NCI-H446 (cell line): ENCODE data around the gene TUT4.

ENCODE experiments used
- DNase-seq, 2 experiments: peaks; one replicate each; lab custom pipeline; 2025; lab: John Stamatoyannopoulos, UW

Gene TUT4

DNA sequence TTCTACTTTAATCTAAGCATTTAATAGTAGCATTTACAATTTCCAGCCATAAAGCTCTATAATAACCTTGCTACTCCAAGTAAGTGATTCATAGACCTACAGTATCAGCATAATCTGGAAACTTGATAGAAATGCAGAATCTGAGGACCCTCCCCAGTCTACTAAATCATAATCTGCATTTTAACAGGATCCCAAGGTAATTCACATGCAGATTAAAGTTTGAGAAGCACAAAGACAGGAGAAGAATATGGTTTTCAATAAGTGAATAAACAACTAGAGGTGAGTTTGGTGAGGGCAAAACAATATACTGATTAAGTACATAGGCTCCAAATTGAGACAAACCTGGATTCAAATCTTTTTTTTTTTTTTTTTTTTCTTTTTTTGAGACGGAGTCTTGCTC, 91.1 kb downstream of the TUT4 start:
- no peak for DNase-seq

DNA sequence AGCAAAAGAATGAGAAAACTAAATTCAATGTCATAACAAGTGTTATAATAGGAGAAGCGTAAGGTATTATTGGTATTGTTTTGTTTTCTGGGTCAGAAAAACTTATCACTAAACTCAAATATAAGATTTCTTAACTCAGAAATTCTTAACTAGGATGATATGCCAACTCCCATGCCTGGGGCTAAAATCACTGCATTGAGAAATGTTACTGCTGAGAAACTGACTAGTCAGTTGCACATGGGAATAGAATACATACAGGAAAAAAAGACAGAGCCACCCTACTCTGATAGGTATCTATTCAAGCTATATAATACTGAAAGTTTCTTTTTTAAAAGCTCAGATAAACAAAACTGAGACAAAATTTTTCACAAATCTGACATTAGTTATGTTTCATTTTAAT, 92.2 kb downstream of the TUT4 start:
- DNase-seq, result no peak

DNA sequence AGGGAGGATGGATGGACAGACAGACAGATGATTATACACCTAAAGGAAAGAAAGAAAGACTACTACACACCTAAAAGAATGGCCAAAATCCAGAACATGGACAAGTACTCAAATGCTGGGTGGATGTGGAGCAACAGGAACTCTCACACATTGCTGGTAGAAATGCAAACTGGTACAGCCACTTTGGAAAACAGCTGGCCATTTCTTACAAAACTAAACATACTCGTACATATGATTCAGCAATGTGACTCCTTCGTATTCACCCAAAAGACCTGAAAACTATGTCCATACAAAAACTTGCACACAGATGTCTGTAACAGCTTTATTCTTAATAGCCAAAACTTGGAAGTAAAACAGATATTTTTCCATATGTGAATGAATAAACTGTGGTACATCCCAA, 97.2 kb downstream of the TUT4 start:
- no peak for DNase-seq

DNA sequence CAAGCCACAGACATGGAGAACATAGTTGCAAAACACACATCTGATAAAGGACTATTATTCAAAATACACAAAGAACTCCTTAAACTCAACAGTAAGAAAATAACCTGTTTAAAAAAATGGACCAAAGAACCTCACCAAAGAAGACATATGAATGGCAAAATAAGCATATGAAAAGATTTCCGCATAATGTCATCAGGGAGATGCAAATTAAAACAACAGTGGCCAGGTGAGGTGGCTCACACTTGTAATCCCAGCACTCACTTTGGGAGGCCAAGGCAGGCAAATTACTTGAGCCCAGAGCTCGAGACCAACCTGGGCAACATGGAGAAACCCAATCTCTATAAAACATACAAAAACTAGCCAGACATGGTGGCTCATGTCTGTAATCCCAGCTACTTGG, 98.1 kb downstream of the TUT4 start:
- no peak for DNase-seq

GRCh38 chr1:52454127-52454526, 98.8 kb downstream of the TUT4 start:
- DNase-seq, result no peak

GRCh38 chr1:52444463-52444862, 108.4 kb downstream of the TUT4 start:
- DNase-seq, result no peak

DNA sequence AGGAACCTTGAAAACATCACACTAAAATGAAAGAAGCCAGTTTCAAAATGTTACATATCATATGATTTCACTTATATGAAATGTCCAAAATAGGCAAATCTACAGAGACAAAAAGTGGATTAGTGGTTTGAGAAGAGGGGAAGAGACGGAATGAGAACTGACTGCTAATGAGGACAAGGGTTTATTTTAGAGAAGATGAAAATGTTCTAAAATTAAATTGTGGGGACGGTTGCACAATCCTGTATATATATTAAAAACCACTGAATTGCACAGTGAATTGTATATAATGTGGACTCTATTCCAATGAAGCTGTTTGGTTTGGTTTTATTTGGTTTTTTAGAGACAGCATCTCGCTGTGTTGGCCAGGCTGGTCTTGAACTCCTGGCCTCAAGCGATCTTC, 112.9 kb downstream of the TUT4 start:
- no peak for DNase-seq

GRCh38 chr1:52436817-52437216, 116.1 kb downstream of the TUT4 start:
- DNase-seq, result no peak

DNA sequence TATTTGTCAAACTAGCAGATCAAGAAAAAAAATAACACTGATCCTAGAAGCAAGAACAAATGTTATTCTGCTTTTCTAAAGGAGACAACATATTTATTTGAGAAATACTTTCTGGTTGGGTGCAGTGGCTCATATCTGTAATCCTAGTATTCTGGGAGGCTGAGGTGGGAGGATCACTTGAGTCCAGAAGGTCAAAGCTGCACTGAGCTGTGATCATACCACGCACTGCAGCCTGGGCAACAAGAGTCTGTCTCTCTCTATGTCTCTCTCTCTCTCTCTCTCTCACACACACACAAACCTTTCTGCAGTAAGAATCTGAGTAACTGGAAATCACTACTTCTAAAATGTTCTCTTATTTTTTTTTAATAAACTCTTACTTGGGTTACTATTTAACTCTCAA, 117.2 kb downstream of the TUT4 start:
- no peak for DNase-seq

GRCh38 chr1:52435211-52435610, 117.7 kb downstream of the TUT4 start:
- no peak for DNase-seq

GRCh38 chr1:52432807-52433206, 120.1 kb downstream of the TUT4 start:
- DNase-seq, result no peak

DNA sequence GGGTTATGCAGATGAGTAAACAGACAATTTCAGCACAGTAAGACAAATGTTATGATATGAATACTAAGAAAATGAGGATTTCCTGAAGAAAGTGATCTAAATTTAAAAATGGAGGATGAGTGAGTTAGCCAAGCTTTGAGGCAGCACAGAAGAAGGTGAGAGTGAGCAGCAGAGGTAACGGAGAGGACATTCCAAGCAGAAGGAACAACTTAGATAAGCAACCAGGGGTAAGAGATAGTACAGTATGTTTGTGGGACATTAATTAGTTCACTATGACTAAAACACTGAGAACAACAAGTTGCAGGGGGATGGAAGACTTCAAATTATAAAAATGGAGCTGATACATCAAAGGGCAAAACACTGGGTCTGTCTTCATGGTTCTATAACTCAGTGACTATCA, 125.7 kb downstream of the TUT4 start:
- DNase-seq, result no peak

GRCh38 chr1:52426371-52426770, 126.5 kb downstream of the TUT4 start:
- no peak for DNase-seq

DNA sequence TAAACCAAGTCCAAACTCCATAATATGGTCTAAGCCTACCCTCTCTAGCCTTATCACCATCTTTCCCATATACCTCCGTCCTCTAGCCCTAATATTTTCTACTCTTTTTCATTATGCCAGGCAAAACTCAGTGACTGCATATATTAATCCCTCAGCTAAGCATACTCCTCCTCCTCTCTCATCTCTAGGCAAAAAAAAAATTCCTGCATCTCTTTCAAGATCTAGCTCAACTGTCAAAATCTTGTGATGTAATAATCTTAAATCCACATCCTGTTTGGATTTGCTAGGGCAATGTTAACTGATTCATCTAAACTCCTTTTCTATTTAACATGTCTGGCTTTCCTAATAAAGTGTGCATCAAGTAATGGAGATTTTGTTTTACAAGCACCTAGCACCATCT, 128.1 kb downstream of the TUT4 start:
- DNase-seq, result no peak

- DNase-seq, result no peak
Measured at GRCh38 chr1:52424231-52424636, 128.7 kb downstream of the TUT4 start.

GRCh38 chr1:52423771-52424170, 129.1 kb downstream of the TUT4 start:
- no peak for DNase-seq

DNA sequence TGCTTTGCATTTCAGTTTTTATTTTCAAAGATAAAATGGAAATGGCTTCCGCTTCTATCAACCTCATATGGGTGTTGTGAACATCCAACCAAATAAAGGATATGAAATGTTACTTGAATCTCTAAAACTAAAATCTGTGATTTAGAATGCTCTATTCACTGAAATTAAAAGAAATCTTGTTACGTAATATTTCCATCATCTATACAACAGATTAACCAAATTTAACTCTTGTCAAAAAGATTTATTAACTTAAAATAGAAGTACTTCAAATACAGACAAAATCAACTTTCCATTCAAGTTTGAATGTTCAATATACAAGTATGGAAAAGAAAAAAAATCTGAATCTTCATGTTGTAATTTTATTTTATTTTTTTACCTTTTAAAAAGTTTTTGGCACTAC, 129.8 kb downstream of the TUT4 start:
- DNase-seq, result no peak

DNA sequence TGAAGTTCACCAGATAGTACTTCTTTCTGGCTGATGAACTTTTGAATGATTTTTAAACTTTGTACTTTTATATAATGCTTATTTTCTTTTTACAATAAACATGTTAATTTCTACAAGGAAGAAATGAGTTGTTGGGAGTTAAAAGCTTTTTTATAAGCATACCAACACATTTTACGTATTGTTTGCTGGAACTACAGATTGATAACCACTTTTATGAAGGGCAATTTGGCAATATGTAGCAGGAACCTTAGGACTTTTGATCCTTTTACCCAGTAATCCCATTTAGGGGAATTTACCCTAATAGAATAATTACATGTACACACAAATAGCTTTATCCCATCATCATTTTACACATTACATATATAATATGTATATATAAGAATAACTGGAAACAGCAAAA, 132.2 kb downstream of the TUT4 start:
- DNase-seq, result no peak

GRCh38 chr1:52416811-52417210, 136.1 kb downstream of the TUT4 start:
- no peak for DNase-seq

DNA sequence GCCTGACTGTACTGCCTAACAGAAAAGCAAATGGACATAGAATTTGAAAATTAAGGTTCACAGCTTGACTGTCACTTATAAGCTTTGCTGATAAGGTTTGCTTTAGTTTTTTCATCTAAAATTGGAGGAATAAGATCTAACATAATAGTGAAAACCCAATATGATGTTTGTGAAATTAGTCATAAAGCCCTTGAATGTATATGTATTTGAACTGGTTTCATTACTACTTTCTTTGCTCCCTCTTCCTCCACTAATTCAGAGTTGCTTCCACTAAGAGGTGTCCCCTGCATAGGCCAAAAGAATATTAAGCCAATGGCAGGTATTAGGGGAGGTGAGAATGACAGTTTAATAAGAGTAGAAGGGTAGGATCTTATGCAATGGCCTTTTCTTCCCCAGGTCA, 137.9 kb downstream of the TUT4 start:
- no peak for DNase-seq

DNA sequence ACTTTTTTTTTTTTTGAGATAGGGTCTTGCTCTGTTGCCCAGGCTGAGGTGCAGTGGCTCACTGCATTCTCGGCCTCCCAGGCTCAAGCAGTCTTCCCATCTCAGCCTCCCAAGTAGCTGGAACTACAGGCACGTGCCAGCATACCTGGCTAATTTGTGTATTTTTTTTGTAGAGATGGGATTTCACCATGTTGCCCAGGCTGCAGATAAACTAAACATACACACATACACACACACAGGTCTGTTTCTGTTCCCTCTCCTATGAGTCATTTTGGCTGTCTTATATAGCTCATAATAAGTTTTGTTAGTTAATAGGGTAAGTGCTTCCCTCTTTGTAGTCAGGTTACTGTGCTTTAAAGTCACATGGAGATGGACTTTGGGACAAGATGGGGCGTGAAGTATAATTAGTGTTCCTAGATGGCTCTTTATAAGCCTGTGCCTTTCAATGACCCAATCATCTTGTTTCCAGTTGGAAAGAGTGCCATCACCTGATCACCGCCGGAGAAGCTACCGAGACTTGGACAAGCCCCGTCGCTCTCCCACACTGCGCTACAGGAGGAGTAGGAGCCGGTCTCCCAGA, 139.4 kb downstream of the TUT4 start:
- DNase-seq, result no peak

GRCh38 chr1:52404975-52405338, 147.9 kb downstream of the TUT4 start:
- DNase-seq, result no peak

DNA sequence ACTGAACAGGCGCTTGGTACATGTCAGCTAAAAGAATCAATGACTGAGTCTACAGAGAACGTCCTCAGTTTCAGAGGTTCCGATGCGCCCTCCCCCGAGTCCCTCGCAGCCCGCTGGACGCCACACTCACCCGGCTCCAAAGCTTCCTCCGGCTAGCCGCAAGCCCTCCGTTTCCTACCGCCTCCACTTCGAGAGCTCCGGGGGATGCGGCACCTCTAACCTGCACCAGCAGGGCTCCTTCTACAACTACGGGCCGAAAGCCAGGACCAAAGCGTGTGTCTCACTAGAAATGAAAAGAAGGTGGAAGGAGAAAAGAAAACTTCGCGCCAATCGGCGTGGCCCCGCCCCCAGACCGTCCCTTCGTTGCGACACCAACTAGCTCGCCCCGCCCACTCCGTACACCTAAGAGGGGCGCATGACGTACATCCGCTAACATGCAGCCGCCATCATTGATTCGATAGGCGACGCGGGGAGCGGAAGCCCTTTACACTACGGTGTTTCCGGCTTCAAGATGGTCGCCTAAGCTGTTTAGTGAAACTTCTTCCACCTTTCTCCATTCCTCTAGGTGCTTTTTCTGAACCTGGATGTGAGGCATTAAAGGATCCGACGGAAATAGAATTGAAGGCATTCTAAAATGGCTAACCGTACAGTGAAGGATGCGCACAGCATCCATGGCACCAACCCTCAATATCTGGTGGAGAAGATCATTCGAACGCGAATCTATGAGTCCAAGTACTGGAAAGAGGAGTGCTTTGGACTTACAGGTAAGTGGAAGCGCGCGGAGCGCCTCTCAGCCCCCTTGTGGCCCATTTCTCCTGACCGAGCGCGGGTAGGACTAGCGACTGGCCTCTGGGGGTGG, 148.5 kb downstream of the TUT4 start, which contains the start of the genes ORC1 and PRPF38A:
ORC1 (minus strand) TSS at position 308 of the 859 bp plus-strand sequence. CDS start 2,200 bp downstream, outside the sequence.
PRPF38A (plus strand) TSS at position 487 of the 859 bp plus-strand sequence; CDS start at position 635, 148 bp downstream.
- DNase-seq, result peak; percentile 98 to 99
